Measurements from ENCODE around the gene YBX3.

- no peak for TF ChIP-seq POLR2A (IDR thresholded peaks at IDR 0.05)
- TF ChIP-seq, protein P1, sequence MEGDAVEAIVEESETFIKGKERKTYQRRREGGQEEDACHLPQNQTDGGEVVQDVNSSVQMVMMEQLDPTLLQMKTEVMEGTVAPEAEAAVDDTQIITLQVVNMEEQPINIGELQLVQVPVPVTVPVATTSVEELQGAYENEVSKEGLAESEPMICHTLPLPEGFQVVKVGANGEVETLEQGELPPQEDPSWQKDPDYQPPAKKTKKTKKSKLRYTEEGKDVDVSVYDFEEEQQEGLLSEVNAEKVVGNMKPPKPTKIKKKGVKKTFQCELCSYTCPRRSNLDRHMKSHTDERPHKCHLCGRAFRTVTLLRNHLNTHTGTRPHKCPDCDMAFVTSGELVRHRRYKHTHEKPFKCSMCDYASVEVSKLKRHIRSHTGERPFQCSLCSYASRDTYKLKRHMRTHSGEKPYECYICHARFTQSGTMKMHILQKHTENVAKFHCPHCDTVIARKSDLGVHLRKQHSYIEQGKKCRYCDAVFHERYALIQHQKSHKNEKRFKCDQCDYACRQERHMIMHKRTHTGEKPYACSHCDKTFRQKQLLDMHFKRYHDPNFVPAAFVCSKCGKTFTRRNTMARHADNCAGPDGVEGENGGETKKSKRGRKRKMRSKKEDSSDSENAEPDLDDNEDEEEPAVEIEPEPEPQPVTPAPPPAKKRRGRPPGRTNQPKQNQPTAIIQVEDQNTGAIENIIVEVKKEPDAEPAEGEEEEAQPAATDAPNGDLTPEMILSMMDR (IDR thresholded peaks at IDR 0.05), result no peak
Observed at GRCh38 chr12:10716277-10716676, 6.8 kb downstream of the YBX3 start.

Measured in testis (tissue), 2 donors.